ENCODE measurements around the gene POTEF.
"Not testable (repeated sequence)": the region's sequence is repeated elsewhere in the genome, so short reads cannot be mapped to it uniquely, and the experiment has no call there.

The POTEF gene

DNA sequence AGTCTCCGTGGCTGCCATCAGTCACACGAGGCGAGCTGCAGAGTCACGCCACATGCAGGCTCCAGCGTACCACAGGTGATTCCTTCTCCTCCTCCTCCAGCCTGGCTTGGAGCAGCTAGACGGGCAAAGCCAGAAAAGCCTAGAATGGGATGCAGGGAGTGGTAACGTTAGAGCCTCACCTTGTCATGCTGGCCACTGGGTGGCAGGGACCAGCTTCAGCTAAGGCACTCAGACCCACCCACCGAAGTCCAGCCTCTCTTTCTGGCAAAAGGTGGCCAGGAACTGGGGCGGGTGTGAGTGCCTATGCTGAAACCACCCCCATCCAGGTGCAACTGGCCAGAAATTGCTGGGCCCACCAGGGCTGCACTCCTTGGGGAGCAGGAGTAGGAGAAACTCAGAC is 1.3 kb downstream of the POTEF start:
- DNase-seq = not testable (repeated sequence)

DNA sequence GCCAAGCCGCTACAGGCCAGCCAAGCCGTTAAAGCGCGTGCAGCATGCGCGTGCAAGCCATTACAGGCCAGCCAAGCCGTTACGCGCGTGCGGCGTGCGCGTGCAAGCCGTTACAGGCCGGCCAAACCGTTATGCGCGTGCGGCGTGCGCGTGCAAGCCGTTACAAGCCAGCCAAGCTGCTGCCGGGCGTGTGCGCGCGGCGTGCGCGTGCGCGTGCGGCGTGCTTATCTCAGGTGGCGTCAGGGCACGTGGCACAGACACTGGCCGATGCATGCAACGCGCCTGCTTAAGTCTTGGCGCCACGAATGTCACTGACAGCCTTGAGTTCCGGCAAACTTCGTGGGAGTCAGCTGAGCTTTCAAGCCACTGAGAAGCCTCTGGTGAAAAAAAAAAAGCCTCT is 8.1 kb downstream of the POTEF start:
- DNase-seq = not testable (repeated sequence)

DNA sequence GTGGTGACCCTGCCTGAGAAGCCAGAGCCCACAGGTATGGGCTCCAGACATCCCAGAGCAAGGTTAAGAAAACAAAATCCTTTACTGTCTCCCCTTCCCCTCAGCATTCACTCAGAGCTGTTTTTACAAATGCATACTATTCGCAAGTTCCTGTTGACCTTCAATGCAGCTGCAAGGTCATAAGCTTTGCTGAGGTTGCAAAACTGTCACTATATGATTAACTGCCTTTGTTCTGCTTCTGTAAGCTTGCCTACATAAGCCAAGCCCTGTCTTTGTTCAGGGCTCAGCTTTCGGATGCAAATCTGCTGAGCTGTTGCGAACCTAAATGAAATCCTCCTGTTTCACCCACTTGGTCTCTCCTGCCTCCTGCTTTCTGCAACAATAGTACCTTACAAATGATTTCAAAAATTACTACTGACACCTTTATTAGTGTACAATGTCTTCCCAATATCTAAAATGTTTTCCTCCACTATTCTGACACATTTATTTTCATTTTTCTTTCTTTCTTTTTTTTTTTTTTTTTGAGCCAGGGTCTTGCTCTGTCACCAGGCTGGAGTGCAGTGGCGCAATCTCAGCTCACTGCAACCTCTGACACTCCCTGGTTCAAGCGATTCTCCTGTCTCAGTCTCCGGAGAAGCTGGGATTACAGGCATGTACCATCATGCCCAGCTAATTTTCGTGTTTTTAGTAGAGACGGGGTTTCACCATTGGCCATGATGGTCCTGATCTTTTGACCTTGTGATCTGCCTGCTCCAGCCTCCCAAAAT is 26.2 kb downstream of the POTEF start:
- not testable (repeated sequence) for DNase-seq

DNA sequence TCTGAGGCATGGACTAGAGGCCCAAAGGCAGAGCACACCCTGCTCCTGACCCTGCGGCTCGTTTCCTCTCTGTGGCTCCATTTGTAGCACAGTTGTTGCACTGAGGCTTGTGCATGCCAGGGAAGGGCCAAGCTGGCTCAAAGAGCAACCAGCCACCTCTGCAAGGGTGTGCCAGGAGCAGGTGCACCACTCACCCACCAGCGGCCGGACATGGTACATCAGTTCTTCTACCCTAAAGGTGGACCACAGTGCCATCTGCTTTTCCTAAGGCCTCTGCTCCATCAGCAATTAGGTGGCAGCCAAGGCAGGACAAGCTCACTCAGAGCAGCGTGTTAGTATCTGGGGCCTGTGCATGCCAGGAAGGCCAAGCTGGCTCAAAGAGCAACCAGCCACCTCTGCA is 66.4 kb downstream of the POTEF start:
- not testable (repeated sequence) for DNase-seq

DNA sequence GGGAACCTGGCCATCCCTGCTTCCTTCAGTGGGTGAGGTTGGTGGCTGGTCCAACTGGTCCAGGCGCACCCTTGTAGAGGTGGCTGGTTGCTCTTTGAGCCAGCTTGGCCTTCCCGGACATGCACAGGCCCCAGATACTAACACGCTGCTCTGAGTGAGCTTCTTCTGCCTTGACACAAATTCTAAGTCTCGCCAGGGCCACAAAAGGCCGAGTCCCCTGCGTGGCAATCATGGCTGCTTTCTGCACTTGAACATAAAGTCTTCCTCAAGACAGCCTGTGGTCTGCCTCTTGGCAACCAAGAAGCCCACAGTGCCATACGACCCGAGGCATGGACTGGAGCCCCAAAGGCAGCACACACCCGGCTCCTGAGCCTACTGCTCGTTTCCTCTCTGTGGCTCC is 69.0 kb downstream of the POTEF start:
- not testable (repeated sequence) for DNase-seq

DNA sequence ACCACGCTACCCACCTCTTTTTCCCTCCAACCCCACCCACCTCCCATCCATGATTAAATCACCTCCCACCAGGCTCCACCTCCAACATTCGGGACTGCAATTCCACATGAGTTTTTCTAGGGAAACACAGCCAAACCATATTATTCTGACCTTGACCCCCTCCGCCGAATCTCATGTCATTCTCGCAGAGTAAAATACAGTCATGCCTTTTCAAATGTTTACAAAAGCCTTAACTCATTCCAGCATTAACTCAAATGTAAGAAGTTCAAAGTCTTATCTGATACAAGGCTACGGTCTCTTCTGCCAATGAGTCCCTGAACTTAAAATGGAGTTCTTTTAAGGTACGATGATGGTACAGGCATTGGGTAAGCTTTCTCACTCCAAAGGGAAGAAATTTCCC is 72.7 kb downstream of the POTEF start:
- DNase-seq = not testable (repeated sequence)

DNA sequence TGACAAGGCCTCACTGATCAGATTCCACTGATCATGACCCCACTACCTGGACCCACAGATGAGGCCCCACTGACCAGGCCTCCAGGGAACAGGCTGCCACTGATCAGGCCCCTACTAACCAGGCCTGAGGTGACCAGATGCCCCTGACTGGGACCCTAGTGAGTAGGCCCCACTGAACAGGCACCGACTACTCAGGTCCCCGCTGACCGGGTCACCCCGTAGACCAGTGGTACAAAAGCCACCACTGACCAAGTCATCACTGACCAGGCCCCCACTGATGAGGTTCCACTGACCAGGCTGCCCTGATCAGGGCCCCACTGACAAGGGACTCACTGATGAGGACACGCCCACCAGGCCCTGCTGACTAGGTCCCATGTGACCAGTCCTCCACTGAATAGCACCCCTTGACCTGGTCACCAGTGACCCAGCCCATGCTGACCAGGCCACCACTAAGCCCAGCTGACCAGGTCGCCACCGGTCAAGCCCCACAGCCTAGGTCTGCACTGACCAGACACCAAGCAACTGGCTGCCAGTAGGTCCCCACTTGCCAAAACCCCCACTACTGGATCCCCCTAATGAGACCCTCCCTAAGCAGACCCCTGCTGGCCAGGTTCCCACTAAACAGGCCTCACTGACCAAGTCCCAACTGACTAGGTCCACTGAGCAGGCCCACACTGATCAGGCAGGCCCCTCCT is 75.7 kb downstream of the POTEF start:
- DNase-seq = not testable (repeated sequence)

DNA sequence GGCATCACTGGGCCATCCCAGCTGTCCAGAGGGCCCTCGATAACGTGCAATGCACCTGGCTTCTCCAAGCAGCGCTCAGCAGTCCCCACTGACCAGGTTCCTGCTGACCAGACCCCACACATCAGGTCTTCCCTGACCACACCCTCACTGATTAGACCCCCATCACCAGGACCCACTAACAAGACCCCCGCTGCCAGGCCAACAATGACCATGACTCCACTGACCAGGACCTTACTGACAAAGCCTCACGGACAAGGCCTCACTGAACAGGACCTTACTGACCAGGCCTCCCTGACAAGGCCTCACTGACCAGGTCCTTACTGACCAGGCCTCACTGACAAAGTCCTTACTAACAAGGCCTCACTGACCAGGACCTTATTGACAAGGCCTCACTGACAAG is 76.6 kb downstream of the POTEF start:
- not testable (repeated sequence) for DNase-seq

DNA sequence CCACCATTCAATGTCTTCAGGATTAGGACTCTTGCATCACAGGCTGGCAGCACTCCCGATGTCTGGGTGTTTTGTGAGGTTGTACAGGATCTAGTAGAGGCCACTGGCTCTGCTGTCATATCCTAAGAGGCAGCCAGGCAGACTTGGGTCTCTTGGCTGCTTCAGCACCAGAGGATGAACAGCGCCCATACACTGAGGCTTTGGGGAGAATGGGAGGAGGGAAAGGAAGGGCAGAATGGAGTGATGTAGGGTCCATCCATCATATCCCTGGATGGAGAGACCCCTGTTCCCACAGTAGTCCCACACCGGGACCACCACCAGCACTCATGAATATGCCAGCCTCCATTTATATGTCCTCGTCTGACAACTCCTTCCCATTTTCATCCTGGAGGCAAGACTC is 80.6 kb downstream of the POTEF start:
- not testable (repeated sequence) for DNase-seq

DNA sequence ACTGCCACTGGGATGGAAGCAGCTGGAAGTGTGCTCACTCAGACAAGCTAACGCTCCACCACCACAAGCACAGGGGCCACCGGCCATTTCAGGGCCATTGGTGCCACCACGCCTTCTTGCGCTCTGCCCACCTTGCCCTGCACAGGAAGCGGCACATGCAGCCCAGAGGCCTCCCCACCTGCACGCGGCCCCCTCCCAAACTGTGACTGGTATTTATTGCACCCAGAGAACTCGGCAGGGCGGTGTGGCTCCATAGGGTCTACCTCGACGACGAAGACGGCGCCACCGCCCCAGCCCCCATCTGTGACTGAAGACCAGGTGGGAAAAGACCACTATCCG is 90.8 kb downstream of the POTEF start:
- DNase-seq = not testable (repeated sequence)

DNA sequence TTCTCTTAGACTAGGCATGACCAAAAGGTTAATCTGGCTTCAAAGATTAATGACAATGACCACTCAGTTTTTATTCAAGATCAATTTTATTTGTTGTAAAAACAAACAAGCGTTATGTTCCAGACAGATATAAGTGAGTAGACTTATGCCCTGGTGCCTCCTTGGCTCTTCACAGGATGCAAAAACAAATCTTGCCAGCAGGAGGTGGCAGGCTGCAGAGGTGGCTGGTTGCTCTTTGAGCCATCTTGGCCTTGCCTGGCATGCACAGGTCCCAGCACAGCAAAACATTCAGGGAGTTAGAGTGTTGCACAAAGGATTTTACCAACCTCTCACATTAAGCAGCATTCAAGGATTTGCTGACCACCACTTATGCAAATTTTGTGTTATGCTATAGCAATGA is 103.1 kb downstream of the POTEF start:
- DNase-seq = not testable (repeated sequence)
